Smooth muscle cell (in vitro differentiated cells): Measurements from ENCODE around the gene SUMO4. TPM values are rescaled to one million over a fixed set of nuclear protein-coding genes. Genes with fewer than 3 reads are reported as not detected.

Experiments used
- DNase-seq: peaks from one replicate; lab custom pipeline; 2025; ENCODE audit not compliant: unreplicated experiment; lab: John Stamatoyannopoulos, UW
- H2AFZ ChIP-seq: fragments of 200-600 bp; sonication (generic); 2 replicates; pipeline ENCODE4 v1.6.0; 2016; ENCODE audit warnings: antibody characterized with exemption, low read depth, mild to moderate bottlenecking
- H3F3A ChIP-seq: fragments of 200-600 bp; sonication (generic); 2 replicates; pipeline ENCODE4 v1.6.0; 2017; ENCODE audit warnings: antibody characterized with exemption, low read depth
- H3K27ac ChIP-seq: fragments of 200-600 bp; sonication (generic); 2 replicates; pipeline ENCODE4 v1.5.1; 2016; ENCODE audit warnings: low read depth, mild to moderate bottlenecking
- H3K27me3 ChIP-seq: fragments of 200-600 bp; sonication (generic); 2 replicates; pipeline ENCODE4 v1.6.1; 2016; ENCODE audit warnings: low read depth, mild to moderate bottlenecking
- H3K36me3 ChIP-seq: fragments of 200-600 bp; sonication (generic); 2 replicates; pipeline ENCODE4 v1.5.1; 2016; ENCODE audit warnings: low read depth
- H3K4me1 ChIP-seq: fragments of 200-600 bp; sonication (generic); 2 replicates; pipeline ENCODE4 v1.5.1; 2016; ENCODE audit warnings: low read depth
- H3K4me2 ChIP-seq: fragments of 200-600 bp; sonication (generic); 2 replicates; pipeline ENCODE4 v1.6.0; 2016; ENCODE audit warnings: mild to moderate bottlenecking
- H3K4me3 ChIP-seq: fragments of 200-600 bp; sonication (generic); 2 replicates; pipeline ENCODE4 v1.5.1; 2016; ENCODE audit warnings: mild to moderate bottlenecking
- H3K79me2 ChIP-seq: fragments of 200-600 bp; sonication (generic); 2 replicates; pipeline ENCODE4 v1.6.0; 2016; ENCODE audit warnings: low read depth, mild to moderate bottlenecking
- H3K9ac ChIP-seq: fragments of 200-600 bp; sonication (generic); 2 replicates; pipeline ENCODE4 v1.6.0; 2016; ENCODE audit warnings: low read depth
- H3K9me3 ChIP-seq: fragments of 200-600 bp; sonication (generic); replicated peaks from 2 replicates; pipeline ENCODE4 v1.5.1; 2016; ENCODE audit warnings: low read depth
- H4K20me1 ChIP-seq: fragments of 200-600 bp; sonication (generic); 2 replicates; pipeline ENCODE4 v1.6.0; 2016; ENCODE audit warnings: low read depth
- CTCF ChIP-seq: fragments of 200-600 bp; sonication (generic); IDR thresholded peaks from 2 replicates; pipeline ENCODE4 v1.5.1; 2017; ENCODE audit warnings: borderline replicate concordance, mild to moderate bottlenecking, antibody characterized with exemption; ENCODE audit not compliant: insufficient read depth, poor library complexity, severe bottlenecking
- WGBS: methylation state at CpG from one replicate; pipeline ENCODE4 v1.1.7; 2016; ENCODE audit warnings: low lambda C conversion rate; 5-methylcytosine and 5-hydroxymethylcytosine counted together
- polyA plus RNA-seq: library from polyadenylated mRNA; unstranded; fragments of >200 nt; fragmentation: Nextera tagmentation; extraction: Ambion mirVana; gene quantifications from 2 replicates; pipeline ENCODE4 v1.2.1, GENCODE V29; 2016
- total RNA-seq: library from RNA; depleted of rRNA; stranded (reverse); fragments of >200 nt; gene quantifications from 2 replicates; pipeline ENCODE4 v1.2.3, GENCODE V29; 2014

The SUMO4 gene
- total RNA-seq (1.4 and 5.1 TPM in 2 replicates), polyA plus RNA-seq (0.15 and 2.0 TPM in 2 replicates)

GRCh38 chr6:149400050-149400449 is at the start of gene SUMO4:
SUMO4 (plus strand) TSS chr6:149400262; CDS start chr6:149400392, 130 bp downstream.
- H4K20me1 ChIP-seq, result peaks cover 22% of the 10 kb centered on the region

GRCh38 chr6:149354009-149354408 is 46.1 kb upstream of the SUMO4 start:
- H4K20me1 ChIP-seq, result peaks cover 100% of the 10 kb centered on the region
- H3K27ac ChIP-seq, result no peak overlapping the region
- TF ChIP-seq CTCF, result no peak
- H2AFZ ChIP-seq, result no peak overlapping the region
- no peaks in the 10 kb centered on the region for H3K4me1 ChIP-seq
- H3K4me3 ChIP-seq, result no peak overlapping the region
- H3K27me3 ChIP-seq, result no peaks in the 10 kb centered on the region
- WGBS, result 98% methylated on average over 2 of the region's 2 CpGs
- H3K36me3 ChIP-seq, result no peaks in the 10 kb centered on the region
- no peaks in the 10 kb centered on the region for H3F3A ChIP-seq
- no peaks in the 10 kb centered on the region for H3K9me3 ChIP-seq
- DNase-seq, result no peak
- no peak overlapping the region for H3K9ac ChIP-seq
- H3K4me2 ChIP-seq, result no peak overlapping the region
- peaks cover 100% of the 10 kb centered on the region for H3K79me2 ChIP-seq

More at GRCh38 chr6:149400050-149400449, at the start of gene SUMO4:
- no peak within 1 kb of the TSS for H3K4me3 ChIP-seq
- H3K27ac ChIP-seq, result no peak within 1 kb of the TSS
- H3K27me3 ChIP-seq, result no peaks in the 10 kb centered on the region
- H3K36me3 ChIP-seq, result peaks cover 40% of the 10 kb centered on the region
- 96% methylated on average over 11 of the region's 11 CpGs for WGBS
- H3K4me1 ChIP-seq, result no peaks in the 10 kb centered on the region
- H3K9me3 ChIP-seq, result no peaks in the 10 kb centered on the region
- no peak for DNase-seq
- TF ChIP-seq CTCF, result no peak
- peaks cover 4% of the 10 kb centered on the region for H3F3A ChIP-seq
- no peak within 1 kb of the TSS for H3K4me2 ChIP-seq
- no peak within 1 kb of the TSS for H3K9ac ChIP-seq
- H2AFZ ChIP-seq, result no peak within 1 kb of the TSS
- peaks cover 24% of the 10 kb centered on the region for H3K79me2 ChIP-seq

GRCh38 chr6:149356081-149356750 is 43.8 kb upstream of the SUMO4 start:
- no peaks in the 10 kb centered on the region for H3K36me3 ChIP-seq
- H3K4me1 ChIP-seq, result no peaks in the 10 kb centered on the region
- H3K27ac ChIP-seq, result no peak overlapping the region
- peaks cover 2% of the 10 kb centered on the region for H3F3A ChIP-seq
- no peak overlapping the region for H2AFZ ChIP-seq
- H4K20me1 ChIP-seq, result peaks cover 100% of the 10 kb centered on the region
- peaks cover 100% of the 10 kb centered on the region for H3K79me2 ChIP-seq
- H3K4me2 ChIP-seq, result no peak overlapping the region
- no peaks in the 10 kb centered on the region for H3K9me3 ChIP-seq
- H3K9ac ChIP-seq, result no peak overlapping the region
- H3K27me3 ChIP-seq, result no peaks in the 10 kb centered on the region
- no peak for DNase-seq
- H3K4me3 ChIP-seq, result no peak overlapping the region
- TF ChIP-seq CTCF, result no peak
- 94% methylated on average over 6 of the region's 6 CpGs for WGBS
